HepG2 (cell line): ENCODE measurements around the gene SIT1. TPM values are rescaled to one million over a fixed set of nuclear protein-coding genes. Genes with fewer than 3 reads are reported as not detected.

Experiments used
- ATAC-seq: fragments of 200-7000 bp; cut with Tn5 transposase; 3 replicates; pipeline ENCODE4 v1.9.1; 2020; ENCODE audit warnings: mild to moderate bottlenecking, moderate library complexity
- BruUV-seq: library from RNA; stranded (reverse); fragments of 400-500 nt; replicated peaks from 2 replicates; lab custom pipeline; 2021; lab: Mats Ljungman, UMichigan
- CTCF ChIA-PET: fragments of 300-600 bp; formaldehyde crosslinking; extraction: SDS; loops from one replicate; lab custom pipeline; 2021; ENCODE audit warnings: low total read pairs, inconsistent platforms, low intra/inter-chr PET ratio; lab: Yijun Ruan, JAX
- POLR2A ChIA-PET: fragments of 350-600 bp; sonication (Branson Sonifier 250); formaldehyde crosslinking; loops from one replicate; lab custom pipeline; 2020; ENCODE audit warnings: antibody characterized with exemption, inconsistent platforms; lab: Yijun Ruan, JAX
- DNase-seq: peaks from one replicate; pipeline ENCODE4 v3.0.0-alpha.2; 2015; ENCODE audit warnings: low spot score
- FAIRE-seq: peaks from 3 replicates; lab custom pipeline; 2011; peaks lifted over from hg19 to GRCh38; lab: Jason Lieb, UNC
- H2AFZ ChIP-seq: one replicate; pipeline ENCODE4 v1.6.1; 2011; ENCODE audit warnings: low read length, inconsistent platforms
- H3K27ac ChIP-seq: fragments of 300-600 bp; 3 replicates; pipeline ENCODE4 v1.8.0; 2011; ENCODE audit warnings: mixed run types, mild to moderate bottlenecking, mixed read lengths, low read length, inconsistent platforms; ENCODE audit not compliant: insufficient read depth; ENCODE audit errors: extremely low read length
- H3K27me3 ChIP-seq, 2 experiments: fragments of 200-600 bp in 1 of 2; 2 replicates in 1 of 2; 3 replicates in 1 of 2; pipeline versions ENCODE4 v1.6.0 to v1.8.0; 2011; ENCODE audit warnings: low read length in 2 of 2, mild to moderate bottlenecking in 2 of 2, moderate library complexity in 2 of 2, inconsistent platforms in 1 of 2; ENCODE audit not compliant: insufficient read depth in 2 of 2, control insufficient read depth in 1 of 2
- H3K36me3 ChIP-seq, 2 experiments: fragments of 200-600 bp in 1 of 2; replicated peaks in 1 of 2; 2 replicates in 1 of 2; 3 replicates in 1 of 2; pipeline versions ENCODE4 v1.5.1 to v1.8.0; 2011; ENCODE audit warnings: low read length in 2 of 2, inconsistent platforms in 1 of 2; ENCODE audit not compliant: insufficient read depth in 2 of 2, control insufficient read depth in 1 of 2
- H3K4me1 ChIP-seq: 2 replicates; pipeline ENCODE4 v1.5.1; 2012; ENCODE audit warnings: low read length, inconsistent platforms; ENCODE audit not compliant: insufficient read depth
- H3K4me2 ChIP-seq: 2 replicates; pipeline ENCODE4 v1.6.0; 2011; ENCODE audit warnings: low read depth, low read length, inconsistent platforms
- H3K4me3 ChIP-seq, 3 experiments: fragments of 200-600 bp in 1 of 3; sonication (generic), shearing (Covaris generic) in 1 of 3; replicated peaks in 1 of 3; 2 replicates each; pipeline ENCODE4 v1.5.1; 2011 to 2016; ENCODE audit warnings: low read length in 3 of 3, inconsistent platforms in 2 of 3, low read depth in 2 of 3, mild to moderate bottlenecking in 2 of 3, control low read depth in 1 of 3, mixed read lengths in 1 of 3; ENCODE audit not compliant: insufficient read depth in 1 of 3
- H3K79me2 ChIP-seq: one replicate; pipeline ENCODE4 v1.6.1; 2011; ENCODE audit warnings: low read length, inconsistent platforms; ENCODE audit not compliant: insufficient read depth
- H3K9ac ChIP-seq: 2 replicates; pipeline ENCODE4 v1.6.0; 2011; ENCODE audit warnings: mild to moderate bottlenecking, low read depth, low read length, inconsistent platforms; ENCODE audit not compliant: insufficient read depth
- H3K9me3 ChIP-seq: 2 replicates; pipeline ENCODE4 v1.5.1; 2012; ENCODE audit warnings: mild to moderate bottlenecking, low read length
- H4K20me1 ChIP-seq: 2 replicates; pipeline ENCODE4 v1.6.0; 2011; ENCODE audit warnings: inconsistent platforms, mild to moderate bottlenecking, low read length, moderate library complexity; ENCODE audit not compliant: insufficient read depth
- CBFB ChIP-seq: sonication (generic); formaldehyde crosslinking; IDR thresholded peaks from 2 replicates; pipeline ENCODE4 v1.4.0; 2020; ENCODE audit warnings: missing genetic modification reagents
- MAF1 ChIP-seq: sonication (generic); formaldehyde crosslinking; IDR thresholded peaks from 2 replicates; pipeline ENCODE4 v1.5.0; 2020; ENCODE audit warnings: missing genetic modification reagents, borderline replicate concordance
- NCOA5 ChIP-seq: sonication (generic); formaldehyde crosslinking; IDR thresholded peaks from 2 replicates; pipeline ENCODE4 v1.4.0; 2020; ENCODE audit warnings: missing genetic modification reagents
- ZNF431 ChIP-seq: sonication (generic); formaldehyde crosslinking; IDR thresholded peaks from 2 replicates; pipeline ENCODE4 v1.9.0; 2022; ENCODE audit warnings: missing genetic modification reagents, low read depth, mild to moderate bottlenecking, borderline replicate concordance
- ZNF549 ChIP-seq: sonication (generic); formaldehyde crosslinking; IDR thresholded peaks from 2 replicates; pipeline ENCODE4 v1.5.0; 2020; ENCODE audit warnings: missing genetic modification reagents
- ZNF782 ChIP-seq: sonication (generic); formaldehyde crosslinking; IDR thresholded peaks from 2 replicates; pipeline ENCODE4 v1.4.0; 2020; ENCODE audit warnings: missing genetic modification reagents, mild to moderate bottlenecking, borderline replicate concordance
- ZSCAN22 ChIP-seq: sonication (generic); formaldehyde crosslinking; IDR thresholded peaks from 2 replicates; pipeline ENCODE4 v1.4.0; 2020; ENCODE audit warnings: mild to moderate bottlenecking, missing genetic modification reagents
- WGBS: methylation state at CpG from one replicate; pipeline ENCODE4 v1.1.6; 2017; ENCODE audit warnings: low lambda C conversion rate; 5-methylcytosine and 5-hydroxymethylcytosine counted together
- in situ Hi-C: cut with HindIII; loops from 2 replicates; pipeline ENCODE4 v1.10.0; 2017; ENCODE audit warnings: low pct_unique_long_range_greater_than_20kb; ENCODE audit not compliant: extremely low pct_ligation_motif_present
- intact Hi-C: fragments of 100-400 bp; cut with micrococcal nuclease; formaldehyde crosslinking; loops from one replicate; pipeline ENCODE4 v1.10.0; 2022; ENCODE audit not compliant: unreplicated experiment
- polyA plus RNA-seq, 8 experiments: library from polyadenylated mRNA; depleted of rRNA in 3 of 8; stranded (reverse) in 7 of 8; unstranded in 1 of 8; fragments of >200 nt; fragmentation: Illumina TruSeq in 4 of 8; extraction: Trizol in 4 of 8; gene quantifications; 2 replicates each; pipeline versions ENCODE4 v1.2.1 to v1.2.3, GENCODE V29; 2011 to 2016; ENCODE audit warnings: low read depth in 4 of 8, missing spikeins in 1 of 8, mixed read lengths in 1 of 8; ENCODE audit not compliant: insufficient read depth in 1 of 8
- total RNA-seq, 5 experiments: library from RNA; depleted of rRNA; stranded (reverse); fragments of >200 nt; fragmentation: Illumina TruSeq; extraction: Trizol; gene quantifications; 2 replicates each; pipeline ENCODE4 v1.2.3, GENCODE V29; 2016; ENCODE audit warnings: low read depth in 1 of 5
- TF ChIP-seq, protein P1 (sequence below), 2 experiments: sonication (generic) in 1 of 2; formaldehyde crosslinking in 1 of 2; IDR thresholded peaks; 2 replicates each; pipeline versions ENCODE4 v1.4.0 to v1.6.1; 2018 to 2020; ENCODE audit warnings: missing genetic modification reagents in 2 of 2, borderline replicate concordance in 1 of 2, low read depth in 1 of 2, mild to moderate bottlenecking in 1 of 2, missing biosample characterization in 1 of 2
- TF ChIP-seq, protein P2 (sequence below): sonication (generic); formaldehyde crosslinking; IDR thresholded peaks from 2 replicates; pipeline ENCODE4 v1.5.1; 2020; ENCODE audit warnings: missing genetic modification reagents, mild to moderate bottlenecking, borderline replicate concordance

Gene SIT1
- total and polyA plus RNA-seq, 2 of the 13 experiments (the other 11 are each of a cell fraction or from before 2014, with no cell fraction given), result 0.09 to 6.7 TPM

DNA sequence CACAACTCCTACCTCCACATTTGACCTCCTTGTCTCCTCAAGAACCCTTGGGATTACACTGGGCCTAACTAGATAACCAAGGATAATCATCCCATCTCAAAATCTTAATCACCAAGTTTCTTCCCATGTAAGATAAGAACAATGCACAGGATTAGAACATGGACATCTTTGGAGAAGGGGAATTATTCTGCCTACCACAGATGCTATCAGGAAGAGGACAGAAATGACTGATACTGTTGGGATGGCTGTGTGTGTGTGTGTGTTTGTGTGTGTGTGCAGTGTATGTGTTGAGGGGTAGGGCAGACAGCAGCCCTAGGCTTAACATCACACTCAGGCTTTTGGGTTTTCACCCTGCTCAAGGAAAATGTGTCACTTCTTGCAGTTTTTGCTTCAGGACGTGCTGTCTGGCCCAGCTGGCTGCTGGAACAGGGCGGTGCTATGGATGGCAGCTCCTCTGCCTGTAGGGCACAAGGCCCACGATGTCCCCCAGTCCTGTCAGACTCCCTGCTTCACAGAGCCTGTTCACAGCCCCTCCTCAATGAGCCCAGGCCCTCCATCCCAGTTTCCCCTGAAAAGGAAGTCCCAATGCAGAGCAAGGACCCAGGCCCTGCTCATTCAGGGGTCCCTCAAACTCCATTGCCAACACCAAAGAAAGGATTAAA lies 30.7 kb upstream of the SIT1 start (continued):
- TF ChIP-seq, protein P1, sequence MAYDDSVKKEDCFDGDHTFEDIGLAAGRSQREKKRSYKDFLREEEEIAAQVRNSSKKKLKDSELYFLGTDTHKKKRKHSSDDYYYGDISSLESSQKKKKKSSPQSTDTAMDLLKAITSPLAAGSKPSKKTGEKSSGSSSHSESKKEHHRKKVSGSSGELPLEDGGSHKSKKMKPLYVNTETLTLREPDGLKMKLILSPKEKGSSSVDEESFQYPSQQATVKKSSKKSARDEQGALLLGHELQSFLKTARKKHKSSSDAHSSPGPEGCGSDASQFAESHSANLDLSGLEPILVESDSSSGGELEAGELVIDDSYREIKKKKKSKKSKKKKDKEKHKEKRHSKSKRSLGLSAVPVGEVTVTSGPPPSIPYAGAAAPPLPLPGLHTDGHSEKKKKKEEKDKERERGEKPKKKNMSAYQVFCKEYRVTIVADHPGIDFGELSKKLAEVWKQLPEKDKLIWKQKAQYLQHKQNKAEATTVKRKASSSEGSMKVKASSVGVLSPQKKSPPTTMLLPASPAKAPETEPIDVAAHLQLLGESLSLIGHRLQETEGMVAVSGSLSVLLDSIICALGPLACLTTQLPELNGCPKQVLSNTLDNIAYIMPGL (CRISPR knock-in tag; IDR thresholded peaks at IDR 0.05; ENCODE audit: borderline replicate concordance in 1 of 2, low read depth in 1 of 2), result no peak

DNA sequence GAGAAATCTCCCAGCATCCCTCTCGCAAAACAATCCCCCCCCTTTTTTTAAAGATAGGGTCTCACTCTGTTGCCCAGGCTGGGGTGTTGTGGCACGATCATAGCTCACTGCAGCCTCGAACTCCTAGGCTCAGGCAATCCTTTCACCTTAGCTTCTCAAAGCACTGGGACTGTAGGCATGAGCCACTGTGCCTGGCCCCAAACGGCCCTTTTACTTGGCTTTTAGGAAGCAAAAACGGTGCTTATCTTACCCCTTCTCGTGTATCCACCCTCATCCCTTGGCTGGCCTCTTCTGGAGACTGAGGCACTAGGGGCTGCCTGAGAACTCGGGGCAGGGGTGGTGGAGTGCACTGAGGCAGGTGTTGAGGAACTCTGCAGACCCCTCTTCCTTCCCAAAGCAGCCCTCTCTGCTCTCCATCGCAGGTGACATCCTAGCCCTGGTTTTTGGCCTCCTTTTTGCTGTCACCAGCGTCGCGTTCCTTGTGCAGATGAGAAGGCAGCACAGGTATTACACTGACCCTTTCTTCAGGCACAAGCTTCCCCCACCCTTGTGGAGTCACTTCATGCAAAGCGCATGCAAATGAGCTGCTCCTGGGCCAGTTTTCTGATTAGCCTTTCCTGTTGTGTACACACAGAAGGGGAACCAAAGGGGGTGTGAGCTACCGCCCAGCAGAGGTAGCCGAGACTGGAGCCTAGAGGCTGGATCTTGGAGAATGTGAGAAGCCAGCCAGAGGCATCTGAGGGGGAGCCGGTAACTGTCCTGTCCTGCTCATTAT lies 29.8 kb upstream of the SIT1 start:
- FAIRE-seq, result no peak

More for the DNA sequence above, 29.8 kb upstream of the SIT1 start:
- TF ChIP-seq ZNF782 (CRISPR knock-in tag) (no peak), NCOA5 (CRISPR knock-in tag) (no peak), MAF1 (CRISPR knock-in tag) (no peak), ZNF549 (CRISPR knock-in tag) (no peak), CBFB (CRISPR knock-in tag) (no peak), ZNF431 (no peak), ZSCAN22 (CRISPR knock-in tag) (no peak)
- TF ChIP-seq, protein P2, sequence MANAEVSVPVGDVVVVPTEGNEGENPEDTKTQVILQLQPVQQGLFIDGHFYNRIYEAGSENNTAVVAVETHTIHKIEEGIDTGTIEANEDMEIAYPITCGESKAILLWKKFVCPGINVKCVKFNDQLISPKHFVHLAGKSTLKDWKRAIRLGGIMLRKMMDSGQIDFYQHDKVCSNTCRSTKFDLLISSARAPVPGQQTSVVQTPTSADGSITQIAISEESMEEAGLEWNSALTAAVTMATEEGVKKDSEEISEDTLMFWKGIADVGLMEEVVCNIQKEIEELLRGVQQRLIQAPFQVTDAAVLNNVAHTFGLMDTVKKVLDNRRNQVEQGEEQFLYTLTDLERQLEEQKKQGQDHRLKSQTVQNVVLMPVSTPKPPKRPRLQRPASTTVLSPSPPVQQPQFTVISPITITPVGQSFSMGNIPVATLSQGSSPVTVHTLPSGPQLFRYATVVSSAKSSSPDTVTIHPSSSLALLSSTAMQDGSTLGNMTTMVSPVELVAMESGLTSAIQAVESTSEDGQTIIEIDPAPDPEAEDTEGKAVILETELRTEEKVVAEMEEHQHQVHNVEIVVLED (CRISPR knock-in tag), result no peak
- no peaks in the 10 kb centered on the region for H3K36me3 ChIP-seq
- H3K27me3 ChIP-seq, result no peaks in the 10 kb centered on the region
- H3K9ac ChIP-seq, result no peak overlapping the region
- ChIA-PET CTCF (no interaction called here), POLR2A (interaction anchor here (1.1 to 1.4 kb wide), 2 partner anchors 10 to 11 kb away, joined by 3 read pairs; no protein-coding TSS in a partner anchor)
- H3K4me1 ChIP-seq, result peaks cover 6% of the 10 kb centered on the region; the same call in 1 of the 2 replicates
- H3K79me2 ChIP-seq, result no peaks in the 10 kb centered on the region
- no peaks in the 10 kb centered on the region for H3K9me3 ChIP-seq
- intact Hi-C loops (no loop called here), in situ Hi-C loops (no loop called here)
- 67% methylated on average over 15 of the region's 15 CpGs for WGBS
- H2AFZ ChIP-seq, result no peak overlapping the region
- H4K20me1 ChIP-seq, result no peaks in the 10 kb centered on the region
- DNase-seq, result no peak
- BruUV-seq, result no TSS peak
- H3K4me2 ChIP-seq, result no peak overlapping the region
- H3K4me3 ChIP-seq, result no peak overlapping the region
- no peak for ATAC-seq
- H3K27ac ChIP-seq, result no peak overlapping the region
